Measurements from ENCODE around the gene SMAD7.
A peak's percentile ranks its signal among the peaks of the same experiment; 100 is the strongest.
"Not testable (repeated sequence)": the region's sequence is repeated elsewhere in the genome, so short reads cannot be mapped to it uniquely, and the experiment has no call there.

SMAD7 gene

DNA sequence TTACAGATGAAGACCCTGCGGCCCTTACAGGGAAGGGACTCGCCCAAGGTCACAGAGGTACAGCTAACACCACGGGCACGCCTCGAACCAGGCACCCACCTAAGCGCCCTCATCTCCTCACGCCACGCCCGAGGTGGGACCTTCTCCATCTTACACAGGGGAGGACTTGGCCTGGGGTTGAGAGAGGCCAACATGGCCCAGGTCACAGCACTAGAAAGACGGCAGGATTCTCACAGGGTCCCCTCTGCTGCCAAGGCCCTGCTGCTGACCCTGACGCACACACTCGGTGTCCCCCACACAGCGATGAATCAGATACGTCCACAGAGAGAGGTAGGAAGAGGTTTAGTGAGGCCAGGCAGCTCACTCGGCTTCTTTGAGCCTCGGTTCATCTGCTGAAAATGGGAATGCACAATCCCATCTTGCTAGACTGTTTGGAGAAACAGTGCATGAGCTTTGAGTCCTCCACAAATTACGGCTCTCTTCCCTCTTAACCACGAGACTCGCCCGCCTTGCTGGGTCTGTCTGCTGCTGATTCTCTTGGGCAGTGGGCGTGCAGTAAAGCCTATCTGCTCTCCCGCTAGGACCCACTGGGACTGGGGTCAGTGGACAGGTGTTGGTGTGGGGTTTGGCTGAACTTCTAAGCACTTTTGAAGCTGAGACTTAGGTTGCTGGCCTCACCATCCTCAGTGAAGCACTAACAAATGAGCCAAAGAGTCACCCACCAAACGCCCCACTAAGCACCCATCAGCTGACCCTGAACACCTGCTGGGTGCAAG lies 79.2 kb downstream of the SMAD7 start:
- H3K4me1 ChIP-seq, result peaks cover 43 to 68% (median 60%) of the 10 kb centered on the region in 10 experiments
- peak overlapping the region; percentile 49 to 85 (median 69); a peak in 18 of 22 replicates for H3K4me2 ChIP-seq
- H3K9me3 ChIP-seq (replicated peaks in 1 of 11), result no peaks in the 10 kb centered on the region
- H4K20me1 ChIP-seq, result peaks cover 0 to 5% (median 0%) of the 10 kb centered on the region in 11 experiments; a peak in 1 of 22 replicates
- no peaks in the 10 kb centered on the region for H3K36me3 ChIP-seq
- H3K27ac ChIP-seq, result no peak overlapping the region
- no peak overlapping the region for H3K4me3 ChIP-seq
- 0 out of 22 replicates have a peak, but pooled peaks cover 0 to 3% (median 0%) of the 10 kb centered on the region in 11 experiments for H3K27me3 ChIP-seq
- H3K9ac ChIP-seq, result no peak overlapping the region
- no peak for TF ChIP-seq Cebpa-rat (IDR thresholded peaks at IDR 0.05)

GRCh38 chr18:48870926-48871325 lies 79.8 kb downstream of the SMAD7 start:
- H3K36me3 ChIP-seq; H3K9me3 ChIP-seq (replicated peaks in 1 of 11); H3K9ac ChIP-seq; H4K20me1 ChIP-seq; H3K27me3 ChIP-seq; H3K4me3 ChIP-seq; H3K4me2 ChIP-seq; H3K27ac ChIP-seq: not testable (repeated sequence)
- peaks cover 36 to 62% (median 54%) of the 10 kb centered on the region in 10 experiments for H3K4me1 ChIP-seq

Measured in BLaER1 treated with 17β-estradiol and CSF1 and Interleukin-3, amounts not matched to agents 10 nM and 100 nM (cell line).